GM18499 (cell line): ENCODE results near the gene IL27RA.
"Not testable (repeated sequence)": the region's sequence is repeated elsewhere in the genome, so short reads cannot be mapped to it uniquely, and the experiment has no call there.

ENCODE experiments used
- ATAC-seq: cut with Tn5 transposase; IDR thresholded peaks from one replicate; pipeline ENCODE4 v1.9.1; 2021; ENCODE audit warnings: moderate number of reproducible peaks; ENCODE audit not compliant: insufficient read depth, unreplicated experiment

IL27RA gene

DNA sequence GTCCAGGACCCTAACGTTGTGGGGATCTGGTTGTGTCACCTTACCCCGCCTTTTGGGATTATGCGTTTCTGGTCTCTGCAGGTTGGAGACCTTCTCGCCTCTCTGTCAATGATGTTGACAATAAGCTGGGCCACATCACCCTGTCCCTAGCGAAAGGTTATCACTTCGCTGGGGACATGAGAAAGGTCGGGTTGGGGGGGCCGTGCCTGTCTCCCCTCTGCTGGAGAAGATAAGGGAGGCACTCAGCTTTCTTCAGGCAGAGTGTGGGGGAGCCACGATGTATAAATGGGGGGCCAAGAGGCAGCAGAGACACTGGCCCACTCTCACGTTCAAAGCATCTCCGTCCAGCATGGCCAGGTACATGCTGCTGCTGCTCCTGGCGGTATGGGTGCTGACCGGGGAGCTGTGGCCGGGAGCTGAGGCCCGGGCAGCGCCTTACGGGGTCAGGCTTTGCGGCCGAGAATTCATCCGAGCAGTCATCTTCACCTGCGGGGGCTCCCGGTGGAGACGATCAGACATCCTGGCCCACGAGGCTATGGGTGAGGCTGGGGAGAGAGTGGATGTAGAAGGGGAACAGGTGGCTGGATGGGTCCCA, 3.6 kb upstream of the IL27RA start, which contains the start of gene RLN3:
RLN3 (plus strand) TSS at position 293 of the 595 bp plus-strand sequence; CDS start at position 350, 57 bp downstream.
- no peak for ATAC-seq

DNA sequence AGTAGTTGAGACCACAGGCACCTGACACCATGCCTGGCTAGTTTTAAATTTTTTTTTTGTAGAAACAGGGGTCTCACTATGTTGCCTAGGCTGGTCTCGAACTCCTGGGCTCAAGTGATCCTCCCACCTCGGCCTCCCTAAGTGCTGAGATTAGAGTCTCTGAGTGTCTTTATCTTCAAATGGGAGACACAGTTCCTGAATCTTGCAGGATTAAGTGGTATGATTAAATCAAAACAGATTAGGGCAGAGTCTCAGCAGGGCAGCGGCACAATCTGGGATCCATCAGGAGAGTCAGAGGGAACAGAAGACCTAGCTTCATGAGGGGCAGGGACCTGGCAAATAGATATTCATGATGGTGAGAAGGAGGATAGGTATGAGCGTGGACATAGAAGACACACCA, 2.7 kb upstream of the IL27RA start:
- ATAC-seq = no peak

GRCh38 chr19:14030997-14031718, 404 bp upstream of the IL27RA start:
- no peak for ATAC-seq

DNA sequence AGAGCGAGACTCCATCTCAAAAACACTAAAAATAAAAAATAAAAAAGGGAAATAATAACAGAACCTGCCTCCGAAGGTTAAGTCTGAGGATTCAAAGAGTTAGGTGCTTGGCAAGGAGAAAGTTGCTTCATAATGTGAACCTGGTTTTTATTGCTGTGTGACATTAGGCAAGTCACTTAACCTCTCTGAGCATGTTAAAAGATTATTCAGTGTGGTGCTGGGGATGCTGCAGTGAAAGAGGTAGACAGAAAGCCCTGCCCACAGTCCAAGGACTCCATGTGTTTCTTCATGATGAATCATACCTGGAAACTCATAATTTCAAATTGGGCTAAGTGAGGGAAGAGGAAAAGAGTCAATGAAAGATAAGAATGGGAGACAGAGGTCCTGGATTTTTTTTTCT, 2.4 kb downstream of the IL27RA start:
- no peak for ATAC-seq

- not testable (repeated sequence) for ATAC-seq
These were observed 3.6 kb downstream of the IL27RA start for GRCh38 chr19:14035159-14035558.

GRCh38 chr19:14035706-14036105, 4.1 kb downstream of the IL27RA start:
- no peak for ATAC-seq

GRCh38 chr19:14039181-14039580, 7.6 kb downstream of the IL27RA start:
- ATAC-seq = no peak

DNA sequence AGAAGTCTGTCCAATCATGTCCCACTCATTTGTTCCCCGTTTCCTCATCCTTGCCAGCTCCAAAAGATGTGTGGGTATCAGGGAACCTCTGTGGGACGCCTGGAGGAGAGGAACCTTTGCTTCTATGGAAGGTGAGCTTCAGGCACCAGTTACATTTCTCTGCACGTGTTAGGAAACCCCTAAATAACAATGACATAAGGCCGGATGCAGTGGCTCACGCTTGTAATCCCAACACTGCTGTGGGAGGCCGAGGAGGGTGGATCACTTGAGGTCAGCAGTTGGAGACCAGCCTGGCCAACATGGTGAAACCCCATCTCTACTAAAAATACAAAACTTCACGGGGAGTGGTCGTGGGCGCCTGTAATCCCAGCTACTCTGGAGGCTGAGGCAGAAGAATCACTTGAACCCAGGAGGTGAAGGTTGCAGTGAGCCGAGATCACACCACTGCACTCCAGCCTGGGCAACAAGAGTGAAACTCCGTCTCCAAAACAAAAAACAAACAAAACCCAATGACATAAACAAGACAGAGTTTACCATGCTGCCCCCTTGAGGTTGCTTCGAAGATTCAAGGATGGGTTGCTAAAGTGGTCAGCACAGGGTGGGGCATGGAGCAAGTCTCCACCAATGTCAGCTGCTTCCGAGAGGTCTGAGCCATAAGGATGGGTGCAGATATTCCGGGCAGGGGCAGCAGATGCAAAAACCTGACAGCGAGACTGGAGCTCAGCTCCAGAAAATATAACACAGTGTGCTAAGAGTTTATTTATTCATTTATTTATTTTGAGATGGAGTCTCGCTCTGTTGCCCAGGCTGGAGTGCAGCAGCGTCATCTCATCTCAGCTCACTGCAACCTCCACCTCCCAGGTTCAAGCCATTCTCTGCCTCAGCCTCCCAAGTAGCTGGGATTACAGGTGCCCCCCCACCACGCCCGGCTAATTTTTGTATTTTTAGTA, 11.4 kb downstream of the IL27RA start:
- ATAC-seq = peak; percentile 64

DNA sequence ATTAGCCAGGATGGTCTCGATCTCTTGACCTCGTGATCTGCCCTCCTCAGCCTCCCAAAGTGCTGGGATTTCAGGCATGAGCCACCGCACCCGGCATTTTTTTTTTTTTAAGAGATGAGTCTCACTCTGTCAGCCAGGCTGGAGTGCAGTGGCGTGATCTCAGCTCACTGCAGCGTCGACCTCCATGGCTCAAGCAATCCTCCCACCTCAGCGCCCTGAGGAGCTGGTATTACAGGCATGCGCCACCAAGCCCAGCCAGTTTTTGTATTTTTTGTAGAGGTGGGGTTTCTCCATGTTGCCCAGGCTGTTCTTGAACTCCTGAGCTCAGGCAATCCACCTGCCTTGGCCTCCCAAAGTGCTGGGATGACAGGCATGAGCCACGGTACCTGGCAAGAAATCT, 16.3 kb downstream of the IL27RA start:
- ATAC-seq = not testable (repeated sequence)

- ATAC-seq = no peak
These were observed 17.0 kb downstream of the IL27RA start for GRCh38 chr19:14048443-14049153.

DNA sequence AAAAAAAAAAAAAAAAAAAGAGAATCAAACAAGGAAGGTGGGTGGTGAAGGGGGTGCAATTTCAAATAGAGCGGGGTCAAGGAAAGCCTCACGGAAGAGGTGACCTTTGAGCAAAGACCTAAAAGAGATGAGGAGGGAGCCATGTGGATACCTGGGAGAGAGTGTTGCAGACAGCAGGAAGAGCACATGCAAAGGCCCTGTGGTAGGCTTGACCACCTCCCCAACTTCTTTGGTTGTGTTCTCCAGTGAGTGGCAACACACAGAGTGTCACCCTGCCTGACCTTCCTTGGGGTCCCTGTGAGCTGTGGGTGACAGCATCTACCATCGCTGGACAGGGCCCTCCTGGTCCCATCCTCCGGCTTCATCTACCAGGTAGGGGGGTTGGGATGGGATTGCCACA, 18.9 kb downstream of the IL27RA start:
- no peak for ATAC-seq

DNA sequence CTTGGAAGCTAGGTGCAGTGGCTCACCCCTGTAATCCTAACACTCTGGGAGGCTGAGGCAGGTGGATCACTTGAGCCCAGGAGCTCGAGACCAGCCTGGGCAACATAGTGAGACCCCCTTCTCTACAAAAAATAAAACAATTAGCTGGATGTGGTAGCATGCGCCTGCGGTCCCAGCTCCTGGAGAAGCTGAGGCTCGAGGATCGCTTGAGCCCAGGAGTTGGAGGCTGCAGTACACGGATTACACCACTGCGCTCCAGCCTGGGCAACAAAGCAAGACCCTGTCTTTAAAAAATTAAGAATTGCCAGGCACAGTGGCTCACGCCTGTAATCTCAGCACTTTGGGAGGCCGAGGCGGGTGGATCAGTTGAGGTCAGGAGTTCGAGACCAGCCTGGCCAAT, 19.4 kb downstream of the IL27RA start:
- ATAC-seq = not testable (repeated sequence)

GRCh38 chr19:14051980-14052379, 20.4 kb downstream of the IL27RA start:
- ATAC-seq = no peak

- no peak for ATAC-seq
These were observed 20.9 kb downstream of the IL27RA start for GRCh38 chr19:14052470-14052869.

DNA sequence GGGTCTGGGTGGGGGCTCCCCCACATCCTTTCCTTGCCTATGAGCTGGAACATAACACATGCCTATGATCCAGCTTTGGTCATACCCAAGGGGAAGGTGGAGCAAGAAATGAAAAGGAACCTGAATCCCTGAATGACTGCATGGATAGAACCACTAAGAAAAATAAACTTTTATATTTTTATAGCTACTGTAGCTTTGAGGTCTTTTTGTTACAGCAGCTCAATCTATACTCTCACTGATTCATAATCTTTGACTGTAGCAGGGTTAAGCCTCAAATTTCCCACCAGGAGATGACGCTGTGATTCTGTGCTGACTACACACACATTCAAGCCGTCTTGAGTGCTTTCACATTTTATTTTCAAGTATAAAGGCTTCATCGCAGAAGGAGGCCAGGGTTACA, 21.5 kb downstream of the IL27RA start:
- no peak for ATAC-seq

- ATAC-seq = no peak
These were observed 21.9 kb downstream of the IL27RA start for GRCh38 chr19:14053500-14053899.

- ATAC-seq = no peak
These were observed 22.5 kb downstream of the IL27RA start for GRCh38 chr19:14054099-14054498.

GRCh38 chr19:14054721-14055120, 23.2 kb downstream of the IL27RA start:
- ATAC-seq = no peak

DNA sequence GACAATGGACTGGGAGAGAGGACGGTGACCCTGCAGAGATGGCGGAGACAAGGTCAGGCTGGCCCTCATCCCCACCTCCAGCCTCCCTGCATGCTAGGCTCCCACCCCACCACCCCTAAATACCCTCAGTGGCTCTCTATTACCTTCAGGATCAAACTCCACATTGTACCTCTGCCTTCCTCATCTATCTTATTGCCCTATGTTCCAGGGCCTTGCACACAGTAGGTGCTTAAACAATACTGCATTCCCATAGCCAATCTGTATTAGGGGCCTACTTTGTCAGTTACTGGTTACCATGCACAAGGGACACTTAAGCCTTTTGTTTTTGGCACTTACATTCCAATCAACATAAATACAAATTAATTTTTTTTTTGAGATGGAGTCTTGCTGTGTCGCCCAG, 23.8 kb downstream of the IL27RA start:
- ATAC-seq = no peak

GRCh38 chr19:14056069-14056666, 24.6 kb downstream of the IL27RA start:
- no peak for ATAC-seq
